Fibroblast of skin of left quadriceps (primary cell): ENCODE data around the gene MAP2K5.
A peak's percentile ranks its signal among the peaks of the same experiment; 100 is the strongest.
"Not testable (repeated sequence)": the region's sequence is repeated elsewhere in the genome, so short reads cannot be mapped to it uniquely, and the experiment has no call there.

Experiments used
- DNase-seq, 2 experiments: peaks; one replicate each; pipeline ENCODE4 v3.0.0-alpha.2; 2013; ENCODE audit warnings: low read depth in 2 of 2

Gene MAP2K5

GRCh38 chr15:67594770-67595169 is 52.3 kb downstream of the MAP2K5 start:
- DNase-seq, result no peak

GRCh38 chr15:67595572-67595971 is 53.1 kb downstream of the MAP2K5 start:
- DNase-seq, result no peak

GRCh38 chr15:67601073-67601472 is 58.6 kb downstream of the MAP2K5 start:
- DNase-seq, result peak; percentile 52 to 63

- DNase-seq, result no peak
Observed at GRCh38 chr15:67603063-67603462, 60.6 kb downstream of the MAP2K5 start.

GRCh38 chr15:67605871-67606270 is 63.4 kb downstream of the MAP2K5 start:
- no peak for DNase-seq

GRCh38 chr15:67606742-67607141 is 64.2 kb downstream of the MAP2K5 start:
- DNase-seq, result no peak

GRCh38 chr15:67607329-67607728 is 64.8 kb downstream of the MAP2K5 start:
- no peak for DNase-seq

- DNase-seq, result no peak
Observed at GRCh38 chr15:67607959-67608637, 65.6 kb downstream of the MAP2K5 start.

GRCh38 chr15:67608638-67608959 is 66.1 kb downstream of the MAP2K5 start:
- no peak for DNase-seq

GRCh38 chr15:67611370-67612369 is 69.2 kb downstream of the MAP2K5 start:
- DNase-seq, result no peak

- DNase-seq, result no peak
Observed at GRCh38 chr15:67613211-67613610, 70.7 kb downstream of the MAP2K5 start.

GRCh38 chr15:67613708-67614107 is 71.2 kb downstream of the MAP2K5 start:
- no peak for DNase-seq

- DNase-seq, result not testable (repeated sequence)
Observed at GRCh38 chr15:67615131-67615534, 72.6 kb downstream of the MAP2K5 start.

- DNase-seq, result no peak
Observed at GRCh38 chr15:67618297-67618696, 75.8 kb downstream of the MAP2K5 start.

- no peak for DNase-seq
Observed at GRCh38 chr15:67622110-67622509, 79.6 kb downstream of the MAP2K5 start.

- DNase-seq, result no peak
Observed at GRCh38 chr15:67632261-67632660, 89.8 kb downstream of the MAP2K5 start.

- DNase-seq, result not testable (repeated sequence)
Observed at GRCh38 chr15:67635950-67636349, 93.4 kb downstream of the MAP2K5 start.

GRCh38 chr15:67639591-67639990 is 97.1 kb downstream of the MAP2K5 start:
- DNase-seq, result no peak

GRCh38 chr15:67641453-67641852 is 99.0 kb downstream of the MAP2K5 start:
- no peak for DNase-seq

GRCh38 chr15:67646847-67647246 is 104.3 kb downstream of the MAP2K5 start:
- DNase-seq, result no peak

- DNase-seq, result no peak
Observed at GRCh38 chr15:67652586-67652985, 110.1 kb downstream of the MAP2K5 start.

- no peak for DNase-seq
Observed at GRCh38 chr15:67660446-67660845, 117.9 kb downstream of the MAP2K5 start.
